Eye (tissue), 1 donor: Measurements from ENCODE around the gene FBXW12.

Experiments used
- DNase-seq: peaks from one replicate; pipeline ENCODE4 v3.0.0-alpha.2; 2015

Gene FBXW12

GRCh38 chr3:48436855-48437254 lies 64.8 kb downstream of the FBXW12 start:
- no peak for DNase-seq

- DNase-seq, result no peak
Observed at GRCh38 chr3:48437812-48438211, 65.8 kb downstream of the FBXW12 start.

GRCh38 chr3:48439820-48440589 lies 68.0 kb downstream of the FBXW12 start, which contains the start of the genes CCDC51 and TMA7:
TSS of gene CCDC51 (minus strand) at chr3:48440119. CDS start at chr3:48435128, 4,991 bp downstream.
TSS of gene TMA7 (plus strand) at chr3:48440257. CDS start at chr3:48440297, 40 bp downstream.
- DNase-seq, result peak; percentile 99

GRCh38 chr3:48440590-48440958 lies 68.6 kb downstream of the FBXW12 start:
- no peak for DNase-seq

- DNase-seq, result no peak
Observed at GRCh38 chr3:48441940-48442339, 69.9 kb downstream of the FBXW12 start.
